Body of pancreas (tissue), 4 donors: ENCODE data around the gene NT5M. TPM values are rescaled to one million over a fixed set of nuclear protein-coding genes. Genes with fewer than 3 reads are reported as not detected.
"Not testable (repeated sequence)": the region's sequence is repeated elsewhere in the genome, so short reads cannot be mapped to it uniquely, and the experiment has no call there.

ENCODE experiments used
- ATAC-seq: fragments of 150-250 bp; one replicate; pipeline ENCODE4 v1.9.1; 2016
- DNase-seq, 4 donors: peaks; one replicate each; pipeline ENCODE4 v3.0.0-alpha.2; 2019
- H3K27ac ChIP-seq, 4 donors: fragments of 200-600 bp; sonication (generic); 1 replicate in 3 of 4; 2 replicates in 1 of 4; pipeline versions ENCODE4 v1.5.1 to v1.6.1; 2016 to 2019; ENCODE audit warnings: mild to moderate bottlenecking in 1 of 4, mixed read lengths in 1 of 4, moderate library complexity in 1 of 4
- H3K27me3 ChIP-seq, 2 donors: fragments of 200-600 bp; sonication (generic); one replicate each; pipeline ENCODE4 v1.6.0; 2016; ENCODE audit warnings: mild to moderate bottlenecking in 1 of 2
- H3K36me3 ChIP-seq, 2 donors: fragments of 200-600 bp; sonication (generic); replicated peaks in 1 of 2; 2 replicates each; pipeline ENCODE4 v1.5.1; 2016; ENCODE audit warnings: low read depth in 2 of 2; ENCODE audit not compliant: insufficient read depth in 1 of 2
- H3K4me1 ChIP-seq: fragments of 200-600 bp; sonication (generic); one replicate; pipeline ENCODE4 v1.6.0; 2016
- H3K4me3 ChIP-seq, 2 donors: fragments of 200-600 bp; sonication (generic); 1 replicate in 1 of 2; 2 replicates in 1 of 2; pipeline ENCODE4 v1.5.1; 2016 to 2019
- H3K9me3 ChIP-seq, 3 donors: fragments of 200-600 bp; sonication (generic); 1 replicate in 2 of 3; 2 replicates in 1 of 3; pipeline ENCODE4 v1.5.1; 2016
- CTCF ChIP-seq, 7 experiments: fragments of 450-650 bp in 4 of 7; fragments of 200-600 bp in 3 of 7; sonication (generic) in 3 of 7; IDR thresholded peaks; one replicate each; pipeline ENCODE4 v1.5.1; 2016 to 2019; ENCODE audit warnings: antibody characterized with exemption in 7 of 7
- POLR2A ChIP-seq, 3 donors: fragments of 450-650 bp; IDR thresholded peaks; one replicate each; pipeline ENCODE4 v1.6.1; 2016; ENCODE audit warnings: antibody characterized with exemption in 3 of 3, mild to moderate bottlenecking in 2 of 3
- WGBS, 2 donors: methylation state at CpG; one replicate each; pipeline ENCODE4 v1.1.5; 2017; 5-methylcytosine and 5-hydroxymethylcytosine counted together
- intact Hi-C: fragments of 100-400 bp; cut with DNase I; formaldehyde crosslinking; loops from one replicate; pipeline ENCODE4 v1.15.1; 2023
- total RNA-seq, 2 donors: library from RNA; depleted of rRNA; stranded (reverse); fragments of >200 nt; gene quantifications; one replicate each; pipeline ENCODE4 v1.1.0, GENCODE V29; 2016

Gene NT5M
- total RNA-seq, 2 donors from 2014 or later = 1.0 to 1.3 TPM

GRCh38 chr17:17258011-17258410 is 45.2 kb upstream of the NT5M start:
- DNase-seq = no peak
- Histone ChIP-seq H3K36me3 (peaks cover 4 to 33% of the 10 kb centered on the region in 2 donors), H3K4me3 (no peak overlapping the region), H3K9me3 (no peaks in the 10 kb centered on the region), H3K4me1 (no peaks in the 10 kb centered on the region), H3K27me3 (no peaks in the 10 kb centered on the region), H3K27ac (no peak overlapping the region)
- no peak for ATAC-seq
- 94 to 100% methylated on average over 6 to 7 of the region's 7 CpGs for WGBS, 2 donors
- intact Hi-C loops = no loop called here
- TF ChIP-seq CTCF (IDR thresholded peaks at IDR 0.05) (no peak), POLR2A (IDR thresholded peaks at IDR 0.05) (no peak)

- no peak overlapping the region for H3K27ac ChIP-seq
- intact Hi-C loops = no loop called here
- no peaks in the 10 kb centered on the region for H3K4me1 ChIP-seq
- TF ChIP-seq CTCF (IDR thresholded peaks at IDR 0.05) (no peak), POLR2A (IDR thresholded peaks at IDR 0.05) (no peak)
- no peaks in the 10 kb centered on the region for H3K9me3 ChIP-seq
- H3K36me3 ChIP-seq = peaks cover 0 to 31% of the 10 kb centered on the region in 2 donors
- no peak overlapping the region for H3K4me3 ChIP-seq
- 92 to 95% methylated on average over 4 of the region's 4 CpGs for WGBS, 2 donors
- DNase-seq (no peak), ATAC-seq (no peak)
- no peaks in the 10 kb centered on the region for H3K27me3 ChIP-seq
Observed at GRCh38 chr17:17258998-17259397, 44.2 kb upstream of the NT5M start.

- no peak for ATAC-seq
- intact Hi-C loops = no loop called here
- DNase-seq = no peak
- Histone ChIP-seq H3K27me3 (no peaks in the 10 kb centered on the region), H3K27ac (no peak overlapping the region), H3K4me1 (no peaks in the 10 kb centered on the region), H3K4me3 (no peak overlapping the region), H3K9me3 (no peaks in the 10 kb centered on the region), H3K36me3 (peaks cover 4 to 40% of the 10 kb centered on the region in 2 donors)
- TF ChIP-seq POLR2A (IDR thresholded peaks at IDR 0.05) = no peak
- TF ChIP-seq CTCF (IDR thresholded peaks at IDR 0.05) = no peak
- WGBS, 2 donors = 79 to 85% methylated on average over 2 of the region's 2 CpGs
Observed at GRCh38 chr17:17264430-17264829, 38.7 kb upstream of the NT5M start.

- intact Hi-C loops = no loop called here
- Histone ChIP-seq H3K4me3 (no peak overlapping the region), H3K36me3 (peaks cover 23 to 33% of the 10 kb centered on the region in 2 donors), H3K4me1 (no peaks in the 10 kb centered on the region), H3K9me3 (no peaks in the 10 kb centered on the region), H3K27me3 (no peaks in the 10 kb centered on the region), H3K27ac (no peak overlapping the region)
- ATAC-seq (no peak), DNase-seq (peak in 1 of 4 donors; percentile 25)
- WGBS, 2 donors = 89 to 92% methylated on average over 9 of the region's 9 CpGs
- TF ChIP-seq CTCF (IDR thresholded peaks at IDR 0.05) (peak in 2 of 7 experiments; percentile 10 to 14), POLR2A (IDR thresholded peaks at IDR 0.05) (no peak)
Observed at GRCh38 chr17:17269926-17270773, 33.0 kb upstream of the NT5M start.

- no peak overlapping the region for H3K4me3 ChIP-seq
- no peaks in the 10 kb centered on the region for H3K27me3 ChIP-seq
- no peak for ATAC-seq
- TF ChIP-seq POLR2A (IDR thresholded peaks at IDR 0.05) (no peak), CTCF (IDR thresholded peaks at IDR 0.05) (no peak)
- 62 to 79% methylated on average over 6 of the region's 6 CpGs for WGBS, 2 donors
- DNase-seq = peak in 1 of 4 donors; percentile 18
- peaks cover 33% of the 10 kb centered on the region for H3K4me1 ChIP-seq
- no peaks in the 10 kb centered on the region for H3K9me3 ChIP-seq
- intact Hi-C loops = no loop called here
- no peak overlapping the region for H3K27ac ChIP-seq
- H3K36me3 ChIP-seq = peaks cover 6 to 8% of the 10 kb centered on the region in 2 donors
Observed at GRCh38 chr17:17275971-17276370, 27.2 kb upstream of the NT5M start.

GRCh38 chr17:17277431-17277830 is 25.7 kb upstream of the NT5M start:
- 93 to 95% methylated on average over 4 to 5 of the region's 5 CpGs for WGBS, 2 donors
- ATAC-seq, H3K27ac ChIP-seq, H3K4me3 ChIP-seq, H3K36me3 ChIP-seq, H3K9me3 ChIP-seq, H3K27me3 ChIP-seq, DNase-seq, intact Hi-C loops: not testable (repeated sequence)
- H3K4me1 ChIP-seq = peaks cover 33% of the 10 kb centered on the region
